Stimulated activated CD4-positive, alpha-beta T cell treated with anti-CD3 and anti-CD28 coated beads, Interleukin-4, amount 100 ng/mL, for 1 hour (primary cell): ENCODE data around the gene SEMA6A.
"Not testable (repeated sequence)": the region's sequence is repeated elsewhere in the genome, so short reads cannot be mapped to it uniquely, and the experiment has no call there.

Source experiments
- DNase-seq: peaks from one replicate; pipeline ENCODE4 v3.0.0-alpha.2; 2020

The SEMA6A gene

GRCh38 chr5:116546033-116546742 lies 28.4 kb downstream of the SEMA6A start:
- DNase-seq = no peak

DNA sequence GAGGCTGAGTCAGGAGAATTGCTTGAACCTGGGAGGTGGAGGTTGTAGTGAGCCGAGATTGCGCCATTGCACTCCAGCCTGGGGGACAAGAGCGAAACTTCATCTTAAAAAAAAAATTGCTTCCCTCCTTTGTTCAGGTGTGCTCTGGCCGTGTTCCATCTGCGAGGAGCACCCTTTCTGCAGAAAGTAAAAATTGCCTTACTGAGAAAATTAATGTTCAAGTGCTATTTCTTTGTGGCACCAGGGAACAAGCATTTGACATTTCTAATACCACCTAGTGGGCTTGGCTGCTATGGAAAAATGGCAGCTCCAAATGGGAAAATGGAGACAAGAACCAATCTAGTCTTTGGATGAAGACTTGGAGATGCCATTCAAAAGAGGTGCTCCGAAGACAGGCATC lies 29.2 kb downstream of the SEMA6A start:
- DNase-seq = not testable (repeated sequence)

DNA sequence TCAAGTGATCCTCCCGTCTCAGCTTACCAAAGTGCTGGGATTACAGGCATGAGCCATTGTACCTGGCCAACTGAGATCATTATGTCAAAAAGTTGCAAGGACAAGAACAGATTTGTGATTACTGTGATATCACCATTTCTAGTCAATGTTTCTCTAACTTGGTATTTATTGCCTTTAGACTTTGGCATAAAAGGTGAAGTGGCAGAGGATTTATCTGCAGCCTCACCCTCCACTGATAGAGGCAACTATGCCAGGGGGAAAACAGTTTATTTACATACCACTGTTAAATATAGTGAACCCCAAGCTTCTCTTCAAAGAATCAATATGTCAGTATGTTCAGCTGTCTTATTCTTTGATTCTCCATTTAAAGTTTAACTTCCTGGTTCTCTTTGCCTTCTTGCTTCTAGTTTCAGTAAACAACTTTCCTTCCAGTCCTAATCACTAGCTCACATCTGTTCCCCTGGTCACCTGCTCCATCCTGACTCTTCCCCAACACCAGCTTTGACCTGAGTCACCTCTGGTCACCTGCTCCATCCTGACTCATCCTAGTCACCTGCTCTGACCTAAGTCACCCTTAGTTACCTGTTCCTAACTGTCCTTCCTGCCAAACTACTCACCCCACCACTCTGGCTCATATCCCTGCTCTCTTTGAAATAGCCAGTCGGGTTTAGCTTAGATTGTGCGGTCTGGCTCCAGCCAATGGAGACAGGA lies 29.9 kb downstream of the SEMA6A start:
- DNase-seq = no peak

DNA sequence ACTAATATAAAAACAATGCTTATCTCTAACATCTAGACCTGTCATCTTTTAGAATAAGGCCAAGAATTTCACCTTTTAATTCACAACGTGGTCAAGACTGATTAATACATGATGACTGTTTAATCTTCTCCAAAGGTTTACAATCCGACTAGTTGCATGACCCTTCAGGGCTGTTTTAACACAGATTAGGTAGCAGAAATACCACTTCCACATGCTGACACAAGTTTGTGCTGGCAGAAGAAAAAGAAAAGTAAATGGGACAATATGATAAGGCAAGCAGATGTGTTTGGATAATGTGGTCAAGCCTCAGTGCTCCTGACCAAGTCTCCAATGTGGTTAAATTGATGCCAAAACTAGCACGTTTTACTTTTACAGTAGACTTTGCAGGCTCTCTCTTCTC lies 31.1 kb downstream of the SEMA6A start:
- no peak for DNase-seq

DNA sequence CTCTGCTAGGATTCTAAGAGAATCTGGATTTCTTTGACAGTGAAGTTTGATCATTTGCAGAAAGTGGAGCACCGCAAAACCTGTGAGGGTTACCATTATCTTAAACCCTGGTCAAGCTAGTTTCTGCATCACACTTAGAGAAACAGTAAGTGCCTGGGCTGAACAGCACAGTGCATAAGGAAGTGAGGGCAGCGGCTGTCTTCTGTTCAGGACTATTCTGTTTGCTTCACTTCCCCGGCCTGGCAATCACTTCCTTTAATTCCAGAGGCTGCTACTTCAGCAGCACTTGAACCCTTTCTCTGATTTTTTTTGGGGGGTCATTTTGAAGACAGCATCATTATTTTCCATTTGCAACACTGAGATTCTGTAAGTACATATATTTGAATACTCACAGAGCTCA lies 32.0 kb downstream of the SEMA6A start:
- DNase-seq = no peak

DNA sequence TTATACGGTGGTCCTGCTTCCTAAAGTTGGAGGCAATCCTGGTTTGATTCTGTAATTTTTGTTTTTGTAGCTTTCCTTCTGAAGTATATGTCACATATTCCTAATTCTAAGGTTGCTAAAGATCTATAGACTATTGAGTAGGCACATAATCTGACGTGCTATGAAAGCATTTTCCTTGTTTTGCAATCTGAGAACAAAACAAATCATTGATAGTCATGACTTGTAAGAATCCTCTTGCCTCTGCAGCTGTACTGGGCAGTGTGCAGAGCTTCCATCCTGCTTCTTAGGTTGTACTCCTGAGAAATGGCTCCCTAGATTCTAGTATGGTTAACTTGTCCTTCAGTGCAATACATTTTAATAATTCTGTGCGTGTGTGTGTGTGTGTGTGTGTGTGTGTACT lies 35.4 kb downstream of the SEMA6A start:
- DNase-seq = no peak

- DNase-seq = no peak
These were observed 38.1 kb downstream of the SEMA6A start for GRCh38 chr5:116536316-116537083.

DNA sequence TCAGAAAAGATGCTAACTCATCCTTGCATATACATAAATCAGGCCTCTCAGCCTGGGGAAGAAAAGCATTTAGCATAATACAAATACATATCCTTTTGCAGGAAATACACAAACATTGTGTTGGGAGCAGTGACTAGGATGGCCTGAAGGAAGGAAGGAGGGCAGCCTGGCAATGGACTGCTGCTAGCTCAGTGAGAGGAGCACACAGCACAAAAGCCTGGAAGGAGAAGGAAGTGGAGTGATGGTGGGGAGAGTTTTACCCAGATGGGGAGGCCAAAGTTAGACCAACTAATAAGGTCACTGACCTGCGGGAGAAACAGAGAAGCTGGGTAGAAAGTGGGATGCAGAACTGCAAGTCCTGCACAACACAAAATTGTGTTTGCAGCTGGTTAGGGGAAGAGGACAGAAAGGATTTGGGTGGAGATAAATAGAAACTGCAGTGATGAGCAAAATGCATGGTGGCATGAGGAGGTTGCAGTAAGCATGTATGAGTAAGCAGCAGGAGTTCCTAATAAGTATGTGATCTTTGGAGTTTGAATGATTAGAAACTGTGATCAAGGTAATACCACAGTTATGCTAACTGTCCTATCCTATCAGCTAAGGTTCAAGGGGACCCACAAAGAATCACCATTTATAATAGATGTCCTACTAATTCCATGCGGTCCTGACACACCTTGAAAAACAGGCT lies 39.5 kb downstream of the SEMA6A start:
- DNase-seq = no peak

GRCh38 chr5:116532762-116533525 lies 41.7 kb downstream of the SEMA6A start:
- DNase-seq = no peak

DNA sequence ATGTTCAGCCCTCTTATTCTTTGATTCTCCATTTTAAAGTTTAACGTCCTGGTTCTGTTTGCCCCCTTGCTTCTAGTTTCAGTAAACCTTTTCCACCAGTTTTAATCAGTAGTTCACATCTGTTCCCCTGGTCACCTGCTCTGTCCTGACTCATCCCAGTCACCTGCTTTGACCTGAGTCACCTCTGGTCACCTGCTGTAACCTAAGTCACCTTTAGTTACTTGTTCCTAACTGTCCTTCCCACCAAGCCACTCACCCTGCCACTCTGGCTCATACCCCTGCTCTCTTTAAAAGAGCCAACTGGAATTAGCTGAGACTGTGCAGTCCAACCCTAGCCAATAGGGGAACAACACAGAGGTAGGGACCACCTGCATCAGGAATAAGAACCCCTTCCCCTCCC lies 43.0 kb downstream of the SEMA6A start:
- DNase-seq = no peak

DNA sequence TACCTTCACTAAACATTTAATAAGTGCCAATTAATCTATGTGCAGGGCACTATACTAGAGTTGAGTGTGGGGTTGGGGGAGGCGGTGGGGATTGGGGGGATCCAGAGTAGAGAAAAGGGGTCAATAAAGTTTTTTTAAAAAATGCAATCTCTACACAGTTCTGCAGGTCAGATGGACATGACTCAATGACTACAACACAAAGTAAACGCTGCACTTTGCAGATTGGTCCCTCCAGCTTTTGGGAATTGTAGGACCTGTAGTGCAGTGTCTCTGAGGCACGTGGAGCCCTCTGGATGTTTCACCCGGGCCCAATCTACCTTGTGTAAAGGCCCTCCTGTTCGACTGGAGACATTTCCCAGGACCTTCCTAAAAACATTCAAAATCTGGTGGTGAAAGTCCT lies 43.5 kb downstream of the SEMA6A start:
- DNase-seq = no peak

GRCh38 chr5:116530276-116530675 lies 44.3 kb downstream of the SEMA6A start:
- no peak for DNase-seq

DNA sequence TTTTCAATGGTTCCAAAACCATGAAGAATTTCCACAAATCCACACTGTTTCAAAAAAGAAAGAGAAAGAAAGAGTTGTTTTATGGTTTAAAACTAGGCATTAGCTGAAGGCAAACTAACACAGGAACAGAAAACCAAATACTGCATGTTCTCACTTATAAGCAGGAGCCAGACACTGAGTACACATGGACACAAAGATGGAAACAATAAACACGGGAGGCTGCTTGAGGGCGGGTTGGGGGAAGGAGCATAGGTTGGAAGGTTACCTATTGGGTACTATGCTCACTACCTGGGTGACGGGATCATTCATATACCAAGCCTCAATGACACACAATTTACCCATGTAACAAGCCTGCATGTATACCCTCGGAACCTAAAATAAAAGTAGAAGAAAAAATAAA lies 45.0 kb downstream of the SEMA6A start:
- no peak for DNase-seq

- no peak for DNase-seq
These were observed 45.9 kb downstream of the SEMA6A start for GRCh38 chr5:116528519-116529234.

DNA sequence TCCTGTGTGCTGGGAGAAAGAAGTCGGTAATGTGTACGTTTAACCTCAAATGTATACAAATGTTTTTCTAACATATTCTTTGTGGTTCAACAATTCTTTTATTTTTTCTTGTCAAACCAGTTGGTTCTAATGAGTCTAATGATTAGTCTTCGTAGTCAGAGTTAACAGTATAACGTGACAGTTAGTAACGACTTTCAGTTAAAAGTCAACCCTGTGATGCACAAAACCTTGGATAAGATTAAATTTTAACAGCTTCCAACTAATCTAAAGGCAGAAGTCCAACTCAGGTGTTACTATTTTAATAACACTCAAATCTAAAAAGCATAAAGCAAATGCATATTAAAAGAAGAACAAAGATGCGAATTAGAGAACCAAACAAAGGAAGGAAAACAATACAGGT lies 47.0 kb downstream of the SEMA6A start:
- no peak for DNase-seq

GRCh38 chr5:116525674-116526073 lies 48.9 kb downstream of the SEMA6A start:
- no peak for DNase-seq

- no peak for DNase-seq
These were observed 49.7 kb downstream of the SEMA6A start for GRCh38 chr5:116524966-116525365.

GRCh38 chr5:116524051-116524904 lies 50.3 kb downstream of the SEMA6A start:
- no peak for DNase-seq

DNA sequence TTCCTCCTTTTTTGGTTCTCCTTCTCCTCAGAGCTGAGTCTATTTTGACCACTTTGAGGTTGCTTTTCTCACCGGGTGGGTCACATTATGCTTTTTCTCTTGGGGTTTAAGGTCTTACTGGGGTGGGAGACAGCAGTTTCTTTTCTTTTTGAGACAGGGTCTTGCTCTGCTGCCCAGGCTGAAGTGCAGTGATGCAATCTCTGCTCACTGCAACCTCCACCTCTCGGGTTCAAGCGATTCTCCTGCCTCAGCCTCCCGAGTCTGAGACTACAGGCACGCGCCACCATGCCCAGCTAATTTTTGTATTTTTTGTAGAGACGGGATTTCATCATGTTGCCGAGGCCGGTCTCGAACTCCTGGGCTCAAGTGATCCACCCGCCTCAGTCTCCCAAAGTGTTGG lies 51.4 kb downstream of the SEMA6A start:
- not testable (repeated sequence) for DNase-seq

- no peak for DNase-seq
These were observed 52.1 kb downstream of the SEMA6A start for GRCh38 chr5:116522356-116523136.
